HG02678 (cell line): ENCODE measurements around the gene SHC3.

Experiments used
- ATAC-seq: cut with Tn5 transposase; IDR thresholded peaks from one replicate; pipeline ENCODE4 v1.9.1; 2021; ENCODE audit warnings: mild to moderate bottlenecking, moderate library complexity; ENCODE audit not compliant: unreplicated experiment

Gene SHC3

GRCh38 chr9:89187541-89187940 is 8.9 kb upstream of the SHC3 start:
- no peak for ATAC-seq

- ATAC-seq, result no peak
These were observed 8.3 kb upstream of the SHC3 start for GRCh38 chr9:89186960-89187359.

GRCh38 chr9:89185980-89186379 is 7.4 kb upstream of the SHC3 start:
- no peak for ATAC-seq

- ATAC-seq, result no peak
These were observed 4.5 kb upstream of the SHC3 start for GRCh38 chr9:89183146-89183545.

- no peak for ATAC-seq
These were observed 3.8 kb upstream of the SHC3 start for GRCh38 chr9:89182369-89182768.

GRCh38 chr9:89179895-89180734 is 1.5 kb upstream of the SHC3 start:
- ATAC-seq, result peak; percentile 57

GRCh38 chr9:89179540-89179894 is 899 bp upstream of the SHC3 start:
- no peak for ATAC-seq

- no peak for ATAC-seq
These were observed 367 bp upstream of the SHC3 start for GRCh38 chr9:89178830-89179539.

- ATAC-seq, result no peak
These were observed 1.3 kb downstream of the SHC3 start for GRCh38 chr9:89177012-89177943.

- ATAC-seq, result no peak
These were observed 2.8 kb downstream of the SHC3 start for GRCh38 chr9:89175828-89176261.

GRCh38 chr9:89174291-89174690 is 4.3 kb downstream of the SHC3 start:
- no peak for ATAC-seq

- no peak for ATAC-seq
These were observed 5.5 kb downstream of the SHC3 start for GRCh38 chr9:89173072-89173471.

GRCh38 chr9:89172398-89172797 is 6.2 kb downstream of the SHC3 start:
- no peak for ATAC-seq

- no peak for ATAC-seq
These were observed 6.9 kb downstream of the SHC3 start for GRCh38 chr9:89171693-89172092.

GRCh38 chr9:89171231-89171630 is 7.4 kb downstream of the SHC3 start:
- no peak for ATAC-seq

GRCh38 chr9:89168901-89169813 is 9.5 kb downstream of the SHC3 start:
- no peak for ATAC-seq

- ATAC-seq, result no peak
These were observed 10.8 kb downstream of the SHC3 start for GRCh38 chr9:89167788-89168187.

- ATAC-seq, result no peak
These were observed 11.8 kb downstream of the SHC3 start for GRCh38 chr9:89166852-89167251.

- ATAC-seq, result no peak
These were observed 12.7 kb downstream of the SHC3 start for GRCh38 chr9:89165880-89166279.

- ATAC-seq, result no peak
These were observed 13.3 kb downstream of the SHC3 start for GRCh38 chr9:89165341-89165740.
